HL-60/S4 treated with phorbol 12-myristate 13-acetate at 8.2 ng/mL for 4 days and 3 days (cell line): ENCODE measurements around the gene TIMM17A.

Experiments used
- in situ Hi-C: fragments of 300-500 bp; cut with MboI; formaldehyde crosslinking; loops from 2 replicates; pipeline ENCODE4 v1.15.0; 2022; ENCODE audit warnings: low sequenced_read_pairs

The TIMM17A gene

GRCh38 chr1:201955009-201955728 lies at the start of gene TIMM17A:
Gene TIMM17A, plus strand, starts transcription at chr1:201955503. Its CDS starts 24 bp downstream, at chr1:201955527.
- in situ Hi-C loops: no loop called here

- in situ Hi-C loops: no loop called here
These were observed 49.0 kb upstream of the TIMM17A start for GRCh38 chr1:201906336-201906735.

DNA sequence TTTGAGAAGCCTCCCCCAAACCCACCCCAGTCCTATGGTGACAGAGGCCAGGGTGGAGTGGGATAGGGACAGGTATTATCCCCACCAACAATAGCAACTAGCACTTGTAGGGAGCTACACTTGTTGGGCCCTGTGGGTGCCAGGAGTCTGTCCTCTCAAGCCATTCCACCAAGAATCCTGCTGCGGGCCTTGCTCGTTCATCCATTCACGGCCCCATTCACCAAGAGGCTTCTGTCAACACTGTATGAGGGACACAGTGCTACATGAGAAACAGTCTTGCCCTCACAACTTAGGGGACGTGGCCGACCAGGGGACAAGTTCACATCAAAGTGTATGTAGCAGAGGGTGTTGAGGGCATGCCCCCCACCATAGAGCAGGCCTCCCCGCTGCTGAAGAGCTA lies 47.7 kb upstream of the TIMM17A start:
- in situ Hi-C loops: no loop called here

GRCh38 chr1:201911826-201912571 lies 43.3 kb upstream of the TIMM17A start:
- in situ Hi-C loops: no loop called here

- in situ Hi-C loops: no loop called here
These were observed 42.5 kb upstream of the TIMM17A start for GRCh38 chr1:201912832-201913231.

DNA sequence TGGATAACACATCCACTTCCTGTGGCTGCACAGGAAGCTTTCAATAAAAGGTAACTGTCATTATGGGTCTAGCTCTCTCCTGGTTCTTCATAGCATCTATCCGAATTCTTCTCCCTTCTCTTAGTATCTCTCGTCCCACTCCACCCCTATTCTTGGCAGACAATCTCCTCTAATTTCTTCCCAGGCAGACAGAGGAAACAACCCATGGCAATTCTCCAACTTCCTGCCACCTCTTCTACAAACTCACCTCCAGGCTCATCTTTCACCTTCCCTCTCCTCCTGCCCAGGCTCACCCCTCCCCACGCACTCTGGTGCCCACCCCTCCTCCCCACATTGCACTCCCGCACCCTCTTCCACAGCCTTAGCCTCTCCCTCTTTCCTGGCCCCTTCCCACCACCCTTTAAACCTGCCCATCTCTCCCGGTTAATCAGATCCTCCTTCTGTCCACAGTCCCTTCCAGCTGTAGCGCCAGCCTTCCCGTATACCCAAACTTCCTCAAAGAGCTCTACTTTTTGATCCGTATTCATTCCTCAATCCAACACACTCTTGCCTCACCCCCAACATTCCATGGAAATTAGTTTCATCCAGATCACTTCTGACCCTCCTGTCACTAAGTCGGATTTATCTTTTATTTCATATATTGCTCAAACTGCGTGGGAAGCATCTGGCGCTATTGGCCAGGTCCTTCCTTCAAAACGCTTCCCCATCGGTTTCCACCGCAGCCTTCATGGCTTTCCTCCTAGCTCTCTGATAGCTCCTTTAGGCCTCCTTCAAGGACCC lies 40.7 kb upstream of the TIMM17A start:
- in situ Hi-C loops: no loop called here

DNA sequence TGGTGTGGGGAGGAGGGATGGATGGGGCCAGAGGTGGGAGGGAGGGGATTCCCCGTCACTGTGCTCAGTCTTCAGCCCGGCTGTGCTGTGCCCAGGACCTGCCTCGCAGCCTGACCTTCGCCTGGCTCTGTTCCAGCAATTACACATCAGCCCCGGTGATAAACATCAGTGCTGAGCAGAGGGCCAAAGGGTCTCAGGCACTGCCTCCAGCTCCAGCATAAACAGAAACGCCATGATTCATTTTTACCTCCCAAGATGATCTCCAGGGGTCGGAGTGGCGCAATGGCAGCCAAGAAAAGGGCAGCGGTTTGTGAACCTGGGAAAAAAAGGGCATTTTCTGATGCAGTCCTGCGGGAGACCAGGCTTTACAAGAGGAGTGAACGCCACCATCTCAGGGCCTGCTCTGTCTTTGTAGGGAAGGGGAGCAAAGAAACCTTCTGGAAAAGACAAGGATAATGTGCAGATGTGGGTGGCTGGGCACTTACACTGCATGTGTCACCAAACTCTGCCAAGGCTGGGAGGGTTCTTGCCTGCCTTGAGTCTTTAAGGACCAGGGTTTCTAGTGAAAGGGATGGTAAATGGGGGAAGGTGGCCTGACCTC lies 38.6 kb upstream of the TIMM17A start:
- in situ Hi-C loops: no loop called here

- in situ Hi-C loops: no loop called here
These were observed 37.8 kb upstream of the TIMM17A start for GRCh38 chr1:201917362-201918033.

- in situ Hi-C loops: no loop called here
These were observed 37.0 kb upstream of the TIMM17A start for GRCh38 chr1:201918343-201918742.

GRCh38 chr1:201921952-201922558 lies 33.2 kb upstream of the TIMM17A start:
- in situ Hi-C loops: no loop called here

- in situ Hi-C loops: no loop called here
These were observed 30.1 kb upstream of the TIMM17A start for GRCh38 chr1:201925301-201925567.

DNA sequence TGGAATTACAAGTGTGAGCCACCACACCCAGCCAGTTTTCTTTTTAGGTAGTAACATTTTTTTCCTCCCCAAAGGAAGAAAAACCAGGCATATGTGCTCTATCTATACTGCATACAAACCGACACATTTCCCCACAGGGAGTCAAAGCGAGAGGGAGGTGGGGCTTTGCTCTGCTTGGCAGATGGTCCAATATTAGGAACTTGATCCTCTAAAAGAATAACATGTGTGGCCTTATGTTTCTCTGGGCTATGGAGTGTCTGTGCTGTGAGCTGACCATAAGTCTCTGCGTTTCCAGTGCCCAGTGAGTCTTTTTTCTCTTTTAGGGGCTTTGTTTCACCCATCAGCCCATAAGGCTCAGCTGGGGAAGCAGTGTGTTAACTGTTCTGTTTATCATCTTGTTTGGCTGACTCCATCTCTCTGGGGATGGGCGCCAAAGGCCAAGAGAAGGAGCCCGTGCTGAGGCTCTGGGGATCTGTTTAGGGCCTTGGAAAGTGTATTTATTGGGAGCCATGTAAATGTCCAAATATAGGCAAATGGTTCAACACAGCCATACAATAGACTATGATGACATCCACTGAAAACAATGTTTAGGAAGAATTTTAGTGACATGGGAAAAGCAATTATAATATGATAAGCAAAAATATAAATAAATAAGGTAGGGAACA lies 29.2 kb upstream of the TIMM17A start:
- in situ Hi-C loops: no loop called here

DNA sequence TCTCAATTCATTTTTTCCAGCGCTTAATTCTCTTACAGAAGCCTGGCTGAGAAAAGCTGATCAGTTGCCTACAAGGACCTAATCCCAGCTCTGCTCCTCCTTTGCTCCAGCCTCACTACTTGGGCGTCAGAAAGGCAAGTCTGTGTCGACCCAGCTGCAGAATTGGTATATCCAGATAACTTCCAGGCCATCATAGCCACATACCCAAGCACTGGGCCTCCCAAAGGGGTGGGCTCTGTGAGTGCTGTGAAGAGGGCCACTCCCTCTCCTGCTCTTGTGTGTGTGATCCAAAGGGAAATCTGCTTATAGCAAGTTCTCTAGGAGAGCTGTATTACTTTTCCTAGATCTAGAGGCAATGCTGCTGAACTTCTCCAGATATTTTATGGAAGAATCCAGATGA lies 27.0 kb upstream of the TIMM17A start:
- in situ Hi-C loops: no loop called here

- in situ Hi-C loops: no loop called here
These were observed 25.2 kb upstream of the TIMM17A start for GRCh38 chr1:201930137-201930536.

GRCh38 chr1:201930803-201931202 lies 24.5 kb upstream of the TIMM17A start:
- in situ Hi-C loops: no loop called here

GRCh38 chr1:201933840-201934430 lies 21.4 kb upstream of the TIMM17A start:
- in situ Hi-C loops: no loop called here

GRCh38 chr1:201937624-201938213 lies 17.6 kb upstream of the TIMM17A start:
- in situ Hi-C loops: no loop called here

DNA sequence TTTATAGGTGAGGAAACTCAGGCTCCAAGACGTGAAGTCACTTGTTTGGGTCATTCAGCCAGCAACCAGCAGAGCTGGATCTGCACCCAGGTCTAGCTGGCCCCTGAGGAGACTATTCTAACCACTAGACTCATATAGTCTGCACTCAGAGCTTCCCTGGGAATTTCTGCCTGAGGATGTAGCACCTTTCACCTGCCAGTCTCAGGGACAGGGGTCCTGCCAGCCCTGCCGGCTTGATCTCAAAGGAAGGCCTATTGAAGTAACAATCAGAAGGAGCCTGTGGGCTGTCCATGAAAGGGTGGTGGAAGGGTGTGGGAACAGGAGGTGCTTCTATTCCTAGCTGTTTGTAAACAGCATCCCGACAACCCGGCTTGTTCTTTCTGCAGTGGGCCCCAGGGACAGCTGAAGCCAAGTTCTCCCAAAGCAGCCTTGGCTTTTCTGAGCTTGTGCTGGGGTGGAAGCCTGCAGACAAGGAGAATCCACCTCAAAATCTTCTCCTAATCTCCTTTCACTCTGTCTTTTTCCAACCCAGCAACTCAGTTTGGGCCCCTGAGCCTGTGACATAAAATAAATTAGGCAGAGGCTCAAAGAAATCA lies 16.8 kb upstream of the TIMM17A start:
- in situ Hi-C loops: no loop called here

- in situ Hi-C loops: no loop called here
These were observed 16.2 kb upstream of the TIMM17A start for GRCh38 chr1:201939148-201939547.
